GM20000 (cell line): ENCODE measurements around the gene RSRC2.
"Not testable (repeated sequence)": the region's sequence is repeated elsewhere in the genome, so short reads cannot be mapped to it uniquely, and the experiment has no call there.

Experiments
- DNase-seq: peaks from one replicate; pipeline ENCODE4 v3.0.0; 2012; ENCODE audit warnings: low spot score
- TF ChIP-seq, protein P1 (sequence below): IDR thresholded peaks from 2 replicates; pipeline ENCODE4 v1.5.1; 2012; ENCODE audit warnings: mild to moderate bottlenecking, control low read depth; ENCODE audit errors: extremely low read depth, missing control alignments

Gene RSRC2

GRCh38 chr12:122480753-122481152 lies 46.0 kb downstream of the RSRC2 start:
- TF ChIP-seq, protein P1, sequence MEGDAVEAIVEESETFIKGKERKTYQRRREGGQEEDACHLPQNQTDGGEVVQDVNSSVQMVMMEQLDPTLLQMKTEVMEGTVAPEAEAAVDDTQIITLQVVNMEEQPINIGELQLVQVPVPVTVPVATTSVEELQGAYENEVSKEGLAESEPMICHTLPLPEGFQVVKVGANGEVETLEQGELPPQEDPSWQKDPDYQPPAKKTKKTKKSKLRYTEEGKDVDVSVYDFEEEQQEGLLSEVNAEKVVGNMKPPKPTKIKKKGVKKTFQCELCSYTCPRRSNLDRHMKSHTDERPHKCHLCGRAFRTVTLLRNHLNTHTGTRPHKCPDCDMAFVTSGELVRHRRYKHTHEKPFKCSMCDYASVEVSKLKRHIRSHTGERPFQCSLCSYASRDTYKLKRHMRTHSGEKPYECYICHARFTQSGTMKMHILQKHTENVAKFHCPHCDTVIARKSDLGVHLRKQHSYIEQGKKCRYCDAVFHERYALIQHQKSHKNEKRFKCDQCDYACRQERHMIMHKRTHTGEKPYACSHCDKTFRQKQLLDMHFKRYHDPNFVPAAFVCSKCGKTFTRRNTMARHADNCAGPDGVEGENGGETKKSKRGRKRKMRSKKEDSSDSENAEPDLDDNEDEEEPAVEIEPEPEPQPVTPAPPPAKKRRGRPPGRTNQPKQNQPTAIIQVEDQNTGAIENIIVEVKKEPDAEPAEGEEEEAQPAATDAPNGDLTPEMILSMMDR = no peak
- DNase-seq = no peak

DNA sequence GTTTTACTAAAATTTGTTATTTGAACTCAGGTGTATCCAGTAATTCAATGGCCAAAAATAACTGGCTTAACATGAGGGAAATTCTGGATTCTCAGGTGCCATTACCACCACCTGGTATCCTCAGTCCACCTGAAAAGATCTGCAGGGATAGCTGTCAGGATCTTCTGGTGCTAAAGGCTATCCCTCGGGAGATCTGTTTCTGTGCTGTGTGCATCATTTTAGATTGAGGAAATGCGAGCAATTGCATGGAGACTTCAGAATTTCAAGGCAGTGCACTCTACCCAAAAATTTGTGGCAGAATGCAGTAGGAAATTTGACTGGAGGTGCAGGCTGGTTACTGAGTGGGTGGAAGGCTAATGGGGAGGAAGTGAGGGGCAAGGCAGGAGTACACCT lies 52.4 kb downstream of the RSRC2 start:
- no peak for DNase-seq
- TF ChIP-seq, protein P1 = no peak

DNA sequence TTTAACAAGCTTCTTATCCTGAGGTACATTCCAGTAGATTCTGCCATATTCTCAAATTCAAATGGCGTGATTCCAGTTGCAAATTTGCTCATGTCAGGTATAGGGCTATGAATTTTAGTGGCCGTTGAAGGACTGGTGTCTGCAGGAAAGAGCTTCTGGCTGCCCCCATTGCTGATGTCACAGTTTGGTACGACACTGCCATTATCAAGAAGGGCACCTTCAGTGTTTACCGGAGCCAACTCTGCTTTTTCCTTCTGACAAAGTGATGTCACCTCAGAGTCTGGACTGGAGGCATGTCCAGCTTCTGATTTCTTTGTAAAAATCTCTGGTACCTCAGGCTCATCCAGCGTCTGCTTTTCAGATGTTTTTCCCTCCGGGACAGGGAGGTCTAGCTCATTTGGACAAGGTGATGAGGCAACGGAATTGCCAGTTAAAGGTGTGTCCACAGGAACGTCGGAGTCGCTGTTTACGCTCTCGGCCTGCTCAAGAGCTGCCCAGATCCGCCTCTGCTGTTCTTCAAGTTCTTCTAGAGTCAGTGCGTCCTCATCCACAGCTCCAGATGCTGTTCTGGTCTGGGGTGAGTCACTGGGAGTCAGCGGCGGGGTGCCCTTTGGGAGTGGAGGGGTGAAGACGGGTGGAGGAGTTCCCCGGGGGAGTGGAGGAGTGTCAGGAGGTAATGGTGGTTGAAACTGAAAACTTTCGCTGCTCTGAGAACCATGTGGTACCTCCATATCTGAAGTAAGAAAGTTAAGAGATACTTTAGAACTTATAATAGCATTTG lies 53.0 kb downstream of the RSRC2 start:
- TF ChIP-seq, protein P1 = no peak
- peak; percentile 32 for DNase-seq

- peak; percentile 42 for DNase-seq
- TF ChIP-seq, protein P1 = peak; percentile 63
Measured at GRCh38 chr12:122471324-122472226, 55.2 kb downstream of the RSRC2 start.

DNA sequence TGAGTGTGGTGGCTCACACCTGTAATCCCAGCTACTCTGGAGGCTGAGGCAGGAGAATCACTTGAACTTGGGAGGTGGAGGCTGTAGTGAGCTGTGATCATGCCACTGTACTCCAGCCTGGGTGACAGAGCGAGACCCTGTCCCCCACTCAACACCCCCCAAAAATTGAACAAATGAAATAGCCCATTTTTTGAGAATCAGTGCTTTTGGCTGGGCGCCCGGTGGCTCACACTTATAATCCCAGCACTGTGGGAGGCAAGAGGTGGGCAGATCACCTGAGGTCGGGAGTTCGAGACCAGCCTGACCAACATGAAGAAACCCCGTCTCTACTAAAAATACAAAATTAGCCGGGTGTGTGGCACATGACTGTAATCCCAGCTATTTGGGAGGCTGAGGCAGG lies 56.2 kb downstream of the RSRC2 start:
- DNase-seq = not testable (repeated sequence)

GRCh38 chr12:122469856-122470255 lies 56.9 kb downstream of the RSRC2 start:
- DNase-seq = not testable (repeated sequence)

GRCh38 chr12:122467983-122468382 lies 58.8 kb downstream of the RSRC2 start:
- DNase-seq = no peak
- TF ChIP-seq, protein P1 = no peak

DNA sequence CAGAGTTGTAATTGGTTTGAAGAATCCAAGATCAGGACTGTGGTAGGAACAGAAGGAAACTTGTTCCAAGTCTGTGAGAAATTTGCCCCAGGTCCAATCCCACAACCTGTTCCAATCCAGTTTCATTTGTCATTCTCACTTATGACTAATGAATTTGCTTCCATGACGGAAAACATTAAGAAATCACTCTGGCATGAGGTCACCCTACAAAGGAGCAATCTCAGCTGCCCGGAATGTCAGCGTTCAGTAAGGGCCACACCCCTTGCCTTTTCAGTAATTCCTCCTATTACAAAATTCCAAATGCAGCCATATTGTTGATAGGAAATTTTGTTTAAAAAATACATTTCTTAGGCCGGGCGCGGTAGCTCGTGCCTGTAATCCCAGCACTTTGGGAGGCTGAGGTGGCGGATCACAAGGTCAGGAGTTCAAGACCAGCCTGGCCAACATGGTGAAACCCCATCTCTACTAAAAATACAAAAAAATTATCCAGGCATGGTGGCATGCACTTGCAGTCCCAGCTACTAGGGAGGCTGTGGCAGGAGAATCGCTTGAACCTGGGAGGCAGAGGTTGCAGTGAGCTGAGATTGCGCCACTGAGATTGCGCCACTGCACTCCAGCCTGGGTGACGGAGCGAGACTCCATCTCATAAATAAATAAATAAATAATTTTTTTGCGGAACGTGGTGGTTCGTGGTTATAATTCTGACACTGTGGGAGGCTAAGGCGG lies 62.3 kb downstream of the RSRC2 start:
- not testable (repeated sequence) for DNase-seq
